ENCODE data around the gene KHDRBS1.
A peak's percentile ranks its signal among the peaks of the same experiment; 100 is the strongest.
"Not testable (repeated sequence)": the region's sequence is repeated elsewhere in the genome, so short reads cannot be mapped to it uniquely, and the experiment has no call there.

Gene KHDRBS1

GRCh38 chr1:32063261-32063681 is 49.6 kb downstream of the KHDRBS1 start:
- Histone ChIP-seq H3K9me3 (ENCODE audit: control insufficient read depth, insufficient read depth, low read length) (no peaks in the 10 kb centered on the region), H3K4me2 (ENCODE audit: low read length) (no peak overlapping the region), H3K27me3 (ENCODE audit: control insufficient read depth, low read length) (no peaks in the 10 kb centered on the region), H3F3A (ENCODE audit: control insufficient read depth, insufficient read depth) (peaks cover 32% of the 10 kb centered on the region), H3K27ac (ENCODE audit: low read depth, low read length) (no peak overlapping the region), H4K20me1 (ENCODE audit: control insufficient read depth, insufficient read depth, low read depth, low read length) (peaks cover 7% of the 10 kb centered on the region; the same call in 1 of the 2 replicates), H3K4me1 (ENCODE audit: control insufficient read depth, low read length) (peaks cover 7% of the 10 kb centered on the region), H3K36me3 (ENCODE audit: control insufficient read depth, low read length) (peaks cover 34% of the 10 kb centered on the region), H3K79me2 (ENCODE audit: control insufficient read depth, low read length) (no peaks in the 10 kb centered on the region), H3K4me3 (ENCODE audit: low read length) (no peak overlapping the region), H3K9me2 (replicated peaks; ENCODE audit: control insufficient read depth, low read length) (no peaks in the 10 kb centered on the region)
- TF ChIP-seq, protein P1, sequence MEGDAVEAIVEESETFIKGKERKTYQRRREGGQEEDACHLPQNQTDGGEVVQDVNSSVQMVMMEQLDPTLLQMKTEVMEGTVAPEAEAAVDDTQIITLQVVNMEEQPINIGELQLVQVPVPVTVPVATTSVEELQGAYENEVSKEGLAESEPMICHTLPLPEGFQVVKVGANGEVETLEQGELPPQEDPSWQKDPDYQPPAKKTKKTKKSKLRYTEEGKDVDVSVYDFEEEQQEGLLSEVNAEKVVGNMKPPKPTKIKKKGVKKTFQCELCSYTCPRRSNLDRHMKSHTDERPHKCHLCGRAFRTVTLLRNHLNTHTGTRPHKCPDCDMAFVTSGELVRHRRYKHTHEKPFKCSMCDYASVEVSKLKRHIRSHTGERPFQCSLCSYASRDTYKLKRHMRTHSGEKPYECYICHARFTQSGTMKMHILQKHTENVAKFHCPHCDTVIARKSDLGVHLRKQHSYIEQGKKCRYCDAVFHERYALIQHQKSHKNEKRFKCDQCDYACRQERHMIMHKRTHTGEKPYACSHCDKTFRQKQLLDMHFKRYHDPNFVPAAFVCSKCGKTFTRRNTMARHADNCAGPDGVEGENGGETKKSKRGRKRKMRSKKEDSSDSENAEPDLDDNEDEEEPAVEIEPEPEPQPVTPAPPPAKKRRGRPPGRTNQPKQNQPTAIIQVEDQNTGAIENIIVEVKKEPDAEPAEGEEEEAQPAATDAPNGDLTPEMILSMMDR (IDR thresholded peaks at IDR 0.05; ENCODE audit: low read depth, low read length, poor library complexity, severe bottlenecking): peak; percentile 68
- TF ChIP-seq EZH2phosphoT487 (IDR thresholded peaks at IDR 0.05; ENCODE audit: borderline replicate concordance, low read length): no peak

- not testable (repeated sequence) for H3K9me2 ChIP-seq (replicated peaks; ENCODE audit: control insufficient read depth, low read length); H3K4me3 ChIP-seq (ENCODE audit: low read length); H3K4me1 ChIP-seq (ENCODE audit: control insufficient read depth, low read length); H3K27ac ChIP-seq (ENCODE audit: low read depth, low read length); H4K20me1 ChIP-seq (ENCODE audit: control insufficient read depth, insufficient read depth, low read depth, low read length); H3K79me2 ChIP-seq (ENCODE audit: control insufficient read depth, low read length); H3K27me3 ChIP-seq (ENCODE audit: control insufficient read depth, low read length); H3K36me3 ChIP-seq (ENCODE audit: control insufficient read depth, low read length); H3K9me3 ChIP-seq (ENCODE audit: control insufficient read depth, insufficient read depth, low read length)
- Histone ChIP-seq H3F3A (ENCODE audit: control insufficient read depth, insufficient read depth) (peaks cover 23% of the 10 kb centered on the region), H3K4me2 (ENCODE audit: low read length) (peak overlapping the region; percentile 42)
These were observed 52.2 kb downstream of the KHDRBS1 start for GRCh38 chr1:32065613-32066488.

GRCh38 chr1:32066489-32066873 is 52.8 kb downstream of the KHDRBS1 start:
- Histone ChIP-seq H4K20me1 (ENCODE audit: control insufficient read depth, insufficient read depth, low read depth, low read length) (peaks cover 7% of the 10 kb centered on the region; the same call in 1 of the 2 replicates), H3K27ac (ENCODE audit: low read depth, low read length) (no peak overlapping the region), H3K79me2 (ENCODE audit: control insufficient read depth, low read length) (no peaks in the 10 kb centered on the region), H3F3A (ENCODE audit: control insufficient read depth, insufficient read depth) (peaks cover 21% of the 10 kb centered on the region), H3K4me2 (ENCODE audit: low read length) (peak overlapping the region; percentile 42), H3K4me3 (ENCODE audit: low read length) (no peak overlapping the region), H3K9me2 (replicated peaks; ENCODE audit: control insufficient read depth, low read length) (no peaks in the 10 kb centered on the region), H3K9me3 (ENCODE audit: control insufficient read depth, insufficient read depth, low read length) (no peaks in the 10 kb centered on the region), H3K4me1 (ENCODE audit: control insufficient read depth, low read length) (peaks cover 8% of the 10 kb centered on the region), H3K36me3 (ENCODE audit: control insufficient read depth, low read length) (peaks cover 5% of the 10 kb centered on the region; the same call in 1 of the 2 replicates), H3K27me3 (ENCODE audit: control insufficient read depth, low read length) (0 out of 2 replicates have a peak, but pooled peaks cover 4% of the 10 kb centered on the region)
- TF ChIP-seq EZH2phosphoT487 (IDR thresholded peaks at IDR 0.05; ENCODE audit: borderline replicate concordance, low read length): no peak

DNA sequence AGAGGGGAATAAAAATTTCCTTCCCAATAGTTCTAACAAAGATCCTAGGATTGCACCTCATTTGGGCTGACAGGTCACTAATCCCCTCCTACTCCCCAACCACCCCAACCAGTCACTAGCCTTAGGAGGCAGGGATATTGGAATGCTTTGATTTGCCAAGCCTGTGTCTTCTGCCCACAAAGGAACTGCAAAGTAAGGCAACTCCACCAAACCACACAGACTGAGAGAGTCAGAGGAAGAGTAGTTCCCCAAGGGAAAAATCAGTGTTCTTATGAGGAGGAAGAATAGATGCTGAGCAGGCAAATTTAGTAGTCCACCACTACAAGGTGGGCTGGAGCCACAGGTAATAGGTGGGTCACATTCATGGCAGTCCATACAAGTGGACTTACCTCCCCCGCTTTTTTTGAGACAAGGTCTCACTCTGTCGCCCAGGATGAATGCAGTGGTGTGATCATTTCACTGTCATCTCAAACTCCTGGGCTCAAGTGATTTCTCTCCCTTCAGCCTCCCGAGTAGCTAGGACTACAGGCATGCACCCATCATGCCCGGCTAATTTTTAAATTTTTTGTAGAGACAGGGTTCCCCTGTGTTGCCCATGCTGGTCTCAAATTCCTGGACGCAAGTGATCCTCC is 55.4 kb downstream of the KHDRBS1 start:
- Histone ChIP-seq H3K9me2 (replicated peaks; ENCODE audit: control insufficient read depth, low read length) (no peaks in the 10 kb centered on the region), H3K9me3 (ENCODE audit: control insufficient read depth, insufficient read depth, low read length) (no peaks in the 10 kb centered on the region), H3K4me1 (ENCODE audit: control insufficient read depth, low read length) (peaks cover 26% of the 10 kb centered on the region), H3K79me2 (ENCODE audit: control insufficient read depth, low read length) (peaks cover 10% of the 10 kb centered on the region), H3K4me2 (ENCODE audit: low read length) (no peak overlapping the region), H4K20me1 (ENCODE audit: control insufficient read depth, insufficient read depth, low read depth, low read length) (peaks cover 3% of the 10 kb centered on the region; the same call in 1 of the 2 replicates), H3F3A (ENCODE audit: control insufficient read depth, insufficient read depth) (peaks cover 19% of the 10 kb centered on the region), H3K27ac (ENCODE audit: low read depth, low read length) (no peak overlapping the region), H3K27me3 (ENCODE audit: control insufficient read depth, low read length) (0 out of 2 replicates have a peak, but pooled peaks cover 4% of the 10 kb centered on the region), H3K36me3 (ENCODE audit: control insufficient read depth, low read length) (peaks cover 2% of the 10 kb centered on the region), H3K4me3 (ENCODE audit: low read length) (no peak overlapping the region)
- TF ChIP-seq, protein P1 (IDR thresholded peaks at IDR 0.05; ENCODE audit: low read depth, low read length, poor library complexity, severe bottlenecking): no peak
- TF ChIP-seq EZH2phosphoT487 (IDR thresholded peaks at IDR 0.05; ENCODE audit: borderline replicate concordance, low read length): no peak
